DOHH2 (cell line): ENCODE measurements around the gene OR7G2.

Experiments
- H3F3A ChIP-seq: fragments of 200-600 bp; sonication (generic), shearing (Covaris generic); 2 replicates; pipeline ENCODE4 v1.6.0; 2016; ENCODE audit warnings: antibody characterized with exemption, mild to moderate bottlenecking; ENCODE audit not compliant: control insufficient read depth, insufficient read depth
- H3K27ac ChIP-seq: fragments of 200-600 bp; sonication (generic); 2 replicates; pipeline ENCODE4 v1.5.1; 2014; ENCODE audit warnings: low read depth, mild to moderate bottlenecking, low read length, moderate library complexity
- H3K27me3 ChIP-seq: fragments of 200-600 bp; sonication (generic); 2 replicates; pipeline ENCODE4 v1.6.1; 2014; ENCODE audit warnings: mild to moderate bottlenecking, low read length, mixed read lengths; ENCODE audit not compliant: control insufficient read depth
- H3K36me3 ChIP-seq: fragments of 200-600 bp; sonication (generic); 2 replicates; pipeline ENCODE4 v1.6.1; 2014; ENCODE audit warnings: mild to moderate bottlenecking, low read length, moderate library complexity, mixed read lengths; ENCODE audit not compliant: control insufficient read depth
- H3K4me1 ChIP-seq: fragments of 200-600 bp; sonication (generic); 2 replicates; pipeline ENCODE4 v1.6.1; 2014; ENCODE audit warnings: mild to moderate bottlenecking, low read length, mixed read lengths; ENCODE audit not compliant: control insufficient read depth
- H3K4me2 ChIP-seq: fragments of 200-600 bp; sonication (generic); 2 replicates; pipeline ENCODE4 v1.6.0; 2014; ENCODE audit warnings: mild to moderate bottlenecking, low read length, moderate library complexity
- H3K4me3 ChIP-seq: fragments of 200-600 bp; sonication (generic); 2 replicates; pipeline ENCODE4 v1.5.1; 2014; ENCODE audit warnings: mild to moderate bottlenecking, low read length, mixed read lengths
- H3K79me2 ChIP-seq: fragments of 200-600 bp; sonication (generic); 2 replicates; pipeline ENCODE4 v1.6.1; 2014; ENCODE audit warnings: mild to moderate bottlenecking, low read length, mixed read lengths; ENCODE audit not compliant: control insufficient read depth
- H3K9me2 ChIP-seq: fragments of 200-600 bp; sonication (generic); replicated peaks from 2 replicates; pipeline ENCODE4 v1.6.1; 2014; ENCODE audit warnings: mild to moderate bottlenecking, low read length, mixed read lengths; ENCODE audit not compliant: control insufficient read depth
- H3K9me3 ChIP-seq: fragments of 200-600 bp; sonication (generic); 2 replicates; pipeline ENCODE4 v1.6.1; 2014; ENCODE audit warnings: antibody characterized with exemption, low read length, mixed read lengths; ENCODE audit not compliant: control insufficient read depth, insufficient read depth
- H4K20me1 ChIP-seq: fragments of 200-600 bp; sonication (generic); 2 replicates; pipeline ENCODE4 v1.6.0; 2014; ENCODE audit warnings: low read depth, mild to moderate bottlenecking, antibody characterized with exemption, low read length, moderate library complexity; ENCODE audit not compliant: control insufficient read depth, insufficient read depth
- EZH2phosphoT487 ChIP-seq: fragments of 200-600 bp; sonication (generic); IDR thresholded peaks from 2 replicates; pipeline ENCODE4 v1.6.1; 2017; ENCODE audit warnings: borderline replicate concordance, mild to moderate bottlenecking, antibody characterized with exemption, low read length, moderate library complexity, mixed read lengths
- TF ChIP-seq, protein P1 (sequence below): fragments of 200-600 bp; sonication (generic); IDR thresholded peaks from one replicate; pipeline ENCODE4 v1.5.1; 2014; ENCODE audit warnings: antibody characterized with exemption, mild to moderate bottlenecking, low read depth, low read length; ENCODE audit not compliant: poor library complexity, severe bottlenecking

The OR7G2 gene

DNA sequence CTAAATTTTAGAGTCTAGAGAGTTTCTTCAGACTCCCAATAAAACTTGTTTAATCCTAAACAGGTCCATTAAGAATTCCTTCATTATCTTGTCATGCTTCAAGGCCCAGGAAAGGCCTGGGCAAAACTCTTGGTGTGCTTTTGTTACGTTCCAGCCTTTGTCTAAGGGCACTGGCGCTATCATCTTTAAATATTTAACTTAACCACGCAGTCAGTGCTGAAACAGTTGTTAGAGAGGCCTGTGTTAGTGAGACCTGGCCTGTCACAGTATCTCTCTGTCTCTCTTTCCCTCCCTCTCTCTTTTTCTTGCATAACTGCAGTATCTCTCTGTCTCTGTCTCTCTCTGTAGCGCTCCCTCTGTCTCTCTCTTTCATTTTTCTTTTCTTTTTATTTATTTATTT lies 28.6 kb downstream of the OR7G2 start:
- Histone ChIP-seq H4K20me1 (no peaks in the 10 kb centered on the region), H3K36me3 (no peaks in the 10 kb centered on the region), H3K27me3 (no peaks in the 10 kb centered on the region), H3K4me1 (no peaks in the 10 kb centered on the region), H3K27ac (no peak overlapping the region), H3K79me2 (no peaks in the 10 kb centered on the region), H3K4me3 (no peak overlapping the region), H3F3A (no peaks in the 10 kb centered on the region), H3K4me2 (no peak overlapping the region), H3K9me3 (no peaks in the 10 kb centered on the region), H3K9me2 (no peaks in the 10 kb centered on the region)
- TF ChIP-seq, protein P1, sequence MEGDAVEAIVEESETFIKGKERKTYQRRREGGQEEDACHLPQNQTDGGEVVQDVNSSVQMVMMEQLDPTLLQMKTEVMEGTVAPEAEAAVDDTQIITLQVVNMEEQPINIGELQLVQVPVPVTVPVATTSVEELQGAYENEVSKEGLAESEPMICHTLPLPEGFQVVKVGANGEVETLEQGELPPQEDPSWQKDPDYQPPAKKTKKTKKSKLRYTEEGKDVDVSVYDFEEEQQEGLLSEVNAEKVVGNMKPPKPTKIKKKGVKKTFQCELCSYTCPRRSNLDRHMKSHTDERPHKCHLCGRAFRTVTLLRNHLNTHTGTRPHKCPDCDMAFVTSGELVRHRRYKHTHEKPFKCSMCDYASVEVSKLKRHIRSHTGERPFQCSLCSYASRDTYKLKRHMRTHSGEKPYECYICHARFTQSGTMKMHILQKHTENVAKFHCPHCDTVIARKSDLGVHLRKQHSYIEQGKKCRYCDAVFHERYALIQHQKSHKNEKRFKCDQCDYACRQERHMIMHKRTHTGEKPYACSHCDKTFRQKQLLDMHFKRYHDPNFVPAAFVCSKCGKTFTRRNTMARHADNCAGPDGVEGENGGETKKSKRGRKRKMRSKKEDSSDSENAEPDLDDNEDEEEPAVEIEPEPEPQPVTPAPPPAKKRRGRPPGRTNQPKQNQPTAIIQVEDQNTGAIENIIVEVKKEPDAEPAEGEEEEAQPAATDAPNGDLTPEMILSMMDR: no peak
- no peak for TF ChIP-seq EZH2phosphoT487

DNA sequence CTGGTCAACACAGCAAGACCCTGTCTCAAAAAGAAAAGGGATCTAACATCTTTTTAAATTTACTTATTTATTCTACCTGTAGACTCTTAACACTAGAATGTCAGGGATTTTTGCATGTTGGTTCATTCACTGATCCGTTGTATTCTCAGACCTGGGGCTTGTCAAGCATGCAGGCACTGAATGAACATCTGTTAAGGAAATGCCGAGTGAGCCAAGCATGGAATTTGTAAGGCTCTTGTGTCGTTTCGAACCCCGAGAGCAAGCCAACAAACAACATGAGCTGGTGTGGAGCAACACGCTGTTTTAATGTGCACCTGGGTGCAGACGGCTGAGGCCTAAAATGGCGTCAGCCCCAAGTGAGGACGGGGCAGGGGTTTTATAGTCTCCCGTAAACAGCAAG lies 30.4 kb downstream of the OR7G2 start:
- Histone ChIP-seq H3K27me3 (no peaks in the 10 kb centered on the region), H3K36me3 (no peaks in the 10 kb centered on the region), H3K9me3 (no peaks in the 10 kb centered on the region), H4K20me1 (no peaks in the 10 kb centered on the region), H3K4me1 (no peaks in the 10 kb centered on the region), H3K4me2 (no peak overlapping the region), H3K27ac (no peak overlapping the region), H3K9me2 (no peaks in the 10 kb centered on the region), H3F3A (no peaks in the 10 kb centered on the region), H3K79me2 (no peaks in the 10 kb centered on the region), H3K4me3 (no peak overlapping the region)
- TF ChIP-seq, protein P1: no peak

DNA sequence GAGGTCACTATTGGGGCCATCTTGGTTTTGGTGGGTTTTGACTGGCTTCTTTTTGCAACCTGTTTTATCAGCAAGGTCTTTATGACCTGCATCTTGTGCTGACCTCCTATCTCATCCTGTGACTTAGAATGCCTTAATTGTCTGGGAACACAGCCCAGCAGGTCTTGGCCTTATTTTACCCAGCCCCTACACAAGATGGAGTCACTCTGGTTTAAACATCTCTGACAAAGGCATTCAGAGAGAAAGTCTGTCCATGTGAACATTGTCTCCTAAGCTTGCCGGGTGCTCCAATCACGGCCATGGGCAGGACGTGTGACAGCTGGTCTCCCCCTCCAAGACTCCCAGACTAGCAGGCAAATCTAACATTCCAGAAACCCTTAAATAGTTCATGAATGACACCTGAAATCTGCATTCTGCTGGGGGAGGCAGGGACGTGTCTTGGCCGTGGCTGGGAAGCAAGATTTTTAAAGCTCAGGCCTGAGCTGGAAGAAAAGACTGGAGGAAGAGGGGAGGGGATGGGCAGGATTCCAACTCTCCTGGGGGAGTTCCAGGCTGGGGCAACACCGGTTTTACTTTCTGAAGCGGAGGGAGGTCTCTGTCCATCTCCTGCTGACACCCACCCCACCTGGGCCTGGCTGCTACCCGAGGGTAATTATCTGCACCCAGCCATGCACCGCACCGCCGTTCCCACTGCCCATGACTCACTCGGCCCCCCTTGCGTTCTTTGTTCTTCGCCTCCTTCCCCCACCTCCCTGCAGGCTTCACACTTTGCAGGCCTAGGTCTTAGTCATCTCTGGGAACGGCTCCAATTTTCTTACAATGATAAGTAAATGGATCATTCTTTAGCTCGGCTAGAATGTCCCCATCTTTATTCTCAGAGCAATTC lies 32.0 kb downstream of the OR7G2 start:
- H3F3A ChIP-seq: no peaks in the 10 kb centered on the region
- H3K9me3 ChIP-seq: no peaks in the 10 kb centered on the region
- H3K9me2 ChIP-seq: no peaks in the 10 kb centered on the region
- H4K20me1 ChIP-seq: no peaks in the 10 kb centered on the region
- H3K4me1 ChIP-seq: no peaks in the 10 kb centered on the region
- H3K79me2 ChIP-seq: no peaks in the 10 kb centered on the region
- TF ChIP-seq, protein P1: no peak
- TF ChIP-seq EZH2phosphoT487: no peak
- no peaks in the 10 kb centered on the region for H3K27me3 ChIP-seq
- H3K4me3 ChIP-seq: no peak overlapping the region
- no peaks in the 10 kb centered on the region for H3K36me3 ChIP-seq
- H3K4me2 ChIP-seq: no peak overlapping the region
- no peak overlapping the region for H3K27ac ChIP-seq
